Measurements from ENCODE around the gene OCA2. TPM values are rescaled to one million over a fixed set of nuclear protein-coding genes. Genes with fewer than 3 reads are reported as not detected.

The OCA2 gene
- polyA plus RNA-seq, 3 donors, result not detected

DNA sequence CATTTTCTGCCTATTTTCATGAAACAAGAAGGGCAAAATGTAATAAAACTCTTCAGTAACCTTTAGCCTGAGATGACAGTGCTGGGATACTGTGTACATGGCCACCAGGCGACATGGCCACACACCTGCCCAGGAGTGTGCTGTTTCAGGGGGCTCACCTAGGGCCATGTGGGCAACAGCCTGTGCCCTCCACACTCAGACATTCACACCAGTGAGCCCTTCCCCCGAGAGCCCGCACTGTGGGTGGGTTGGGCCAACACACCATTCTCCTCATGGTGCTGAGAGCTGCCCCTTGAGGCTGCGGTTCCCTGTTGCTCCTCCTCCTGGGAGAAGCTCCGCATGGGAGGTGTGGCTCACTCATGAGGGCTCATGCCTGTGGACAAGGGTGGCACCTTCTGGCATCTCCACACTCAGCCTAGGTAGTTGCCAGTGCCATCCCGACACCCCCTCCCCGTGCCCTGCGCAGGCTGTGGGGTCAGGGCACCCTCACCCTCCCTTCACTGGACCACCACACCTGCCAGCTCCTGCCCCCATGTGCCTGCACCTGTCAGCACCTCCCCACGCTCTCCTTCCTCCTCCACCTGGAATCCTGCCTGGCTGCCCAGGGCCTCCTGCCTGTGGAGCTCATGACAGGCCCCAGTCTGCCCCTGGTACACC lies 19.7 kb downstream of the OCA2 start:
- H2AFZ ChIP-seq (ENCODE audit: insufficient read depth, low read depth, low read length, poor library complexity, severe bottlenecking), result no peak overlapping the region
- H4K20me1 ChIP-seq (ENCODE audit: insufficient read depth, low read length), result no peaks in the 10 kb centered on the region
- H3K27me3 Mint-ChIP-seq (ENCODE audit: low read depth in 3 of 3), result peaks cover 0 to 6% (median 3%) of the 10 kb centered on the region in 3 donors
- H3K4me3 ChIP-seq (replicated peaks in 1 of 3; ENCODE audit: low read depth in 2 of 3, low read length in 3 of 3), result no peak overlapping the region
- H3K36me3 ChIP-seq (replicated peaks in 1 of 2; ENCODE audit: control insufficient read depth in 1 of 2, insufficient read depth in 2 of 2, low read length in 2 of 2), result no peaks in the 10 kb centered on the region
- H3K9me3 ChIP-seq (replicated peaks in 1 of 2; ENCODE audit: control insufficient read depth in 1 of 2, insufficient read depth in 1 of 2, low read length in 2 of 2), result no peaks in the 10 kb centered on the region
- no peaks in the 10 kb centered on the region for H3K4me1 Mint-ChIP-seq
- H3K79me2 ChIP-seq (ENCODE audit: insufficient read depth, low read length), result no peaks in the 10 kb centered on the region
- no peak overlapping the region for H3K4me3 Mint-ChIP-seq
- H3K4me2 ChIP-seq (replicated peaks; ENCODE audit: extremely low read depth, low read length, poor library complexity, severe bottlenecking), result no peak overlapping the region
- no peaks in the 10 kb centered on the region for H3K36me3 Mint-ChIP-seq
- intact Hi-C loops (cut with micrococcal nuclease), result no loop called here
- no peaks in the 10 kb centered on the region for H3K4me1 ChIP-seq (ENCODE audit: control insufficient read depth in 1 of 2, insufficient read depth in 2 of 2, low read length in 2 of 2)
- 92% methylated on average over 7 of the region's 9 CpGs for WGBS (ENCODE audit: insufficient coverage)
- H3K9ac ChIP-seq (ENCODE audit: insufficient read depth, low read length, poor library complexity, severe bottlenecking), result no peak overlapping the region
- TF ChIP-seq, protein P1, sequence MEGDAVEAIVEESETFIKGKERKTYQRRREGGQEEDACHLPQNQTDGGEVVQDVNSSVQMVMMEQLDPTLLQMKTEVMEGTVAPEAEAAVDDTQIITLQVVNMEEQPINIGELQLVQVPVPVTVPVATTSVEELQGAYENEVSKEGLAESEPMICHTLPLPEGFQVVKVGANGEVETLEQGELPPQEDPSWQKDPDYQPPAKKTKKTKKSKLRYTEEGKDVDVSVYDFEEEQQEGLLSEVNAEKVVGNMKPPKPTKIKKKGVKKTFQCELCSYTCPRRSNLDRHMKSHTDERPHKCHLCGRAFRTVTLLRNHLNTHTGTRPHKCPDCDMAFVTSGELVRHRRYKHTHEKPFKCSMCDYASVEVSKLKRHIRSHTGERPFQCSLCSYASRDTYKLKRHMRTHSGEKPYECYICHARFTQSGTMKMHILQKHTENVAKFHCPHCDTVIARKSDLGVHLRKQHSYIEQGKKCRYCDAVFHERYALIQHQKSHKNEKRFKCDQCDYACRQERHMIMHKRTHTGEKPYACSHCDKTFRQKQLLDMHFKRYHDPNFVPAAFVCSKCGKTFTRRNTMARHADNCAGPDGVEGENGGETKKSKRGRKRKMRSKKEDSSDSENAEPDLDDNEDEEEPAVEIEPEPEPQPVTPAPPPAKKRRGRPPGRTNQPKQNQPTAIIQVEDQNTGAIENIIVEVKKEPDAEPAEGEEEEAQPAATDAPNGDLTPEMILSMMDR (IDR thresholded peaks at IDR 0.05), result no peak
- H3K9me3 Mint-ChIP-seq, result peaks cover 0 to 5% (median 3%) of the 10 kb centered on the region in 7 donors
- H3K27ac Mint-ChIP-seq, result no peak overlapping the region
- no peak for DNase-seq
- no peaks in the 10 kb centered on the region for H3K27me3 ChIP-seq (ENCODE audit: control insufficient read depth in 2 of 2, insufficient read depth in 2 of 2, low read length in 2 of 2)
- no peak overlapping the region for H3K27ac ChIP-seq (ENCODE audit: low read depth in 1 of 2, low read length in 2 of 2)

DNA sequence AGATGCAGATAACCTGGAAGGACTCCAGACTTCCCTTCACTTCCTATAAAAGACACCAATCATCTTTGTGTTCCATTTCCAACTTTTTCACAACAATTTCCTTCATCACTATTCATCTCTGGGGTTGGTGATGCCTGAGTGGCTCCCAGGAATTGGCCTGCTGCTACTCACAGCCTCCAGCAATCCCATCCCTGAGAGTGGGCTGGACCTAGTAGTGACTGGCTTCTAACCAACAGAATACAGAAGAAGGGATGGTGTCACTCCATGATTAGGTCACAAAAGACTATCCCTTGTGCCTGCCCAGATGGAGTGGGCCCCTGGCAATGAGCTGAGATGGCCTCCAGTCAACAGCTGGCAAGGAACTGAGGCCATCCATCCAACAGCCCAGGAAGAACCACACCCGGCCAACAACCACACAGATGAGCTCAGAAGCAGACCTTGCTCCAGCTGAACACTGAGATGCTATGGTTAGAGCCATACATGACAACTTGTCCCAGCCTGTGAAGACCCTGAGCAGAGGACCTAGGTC lies 20.9 kb downstream of the OCA2 start:
- H3K9ac ChIP-seq (ENCODE audit: insufficient read depth, low read length, poor library complexity, severe bottlenecking), result no peak overlapping the region
- DNase-seq, result no peak
- H3K4me1 ChIP-seq (ENCODE audit: control insufficient read depth in 1 of 2, insufficient read depth in 2 of 2, low read length in 2 of 2), result no peaks in the 10 kb centered on the region
- no peak overlapping the region for H2AFZ ChIP-seq (ENCODE audit: insufficient read depth, low read depth, low read length, poor library complexity, severe bottlenecking)
- H3K4me1 Mint-ChIP-seq, result no peaks in the 10 kb centered on the region
- H3K9me3 Mint-ChIP-seq, result peaks cover 0 to 7% (median 5%) of the 10 kb centered on the region in 7 donors
- no peaks in the 10 kb centered on the region for H3K79me2 ChIP-seq (ENCODE audit: insufficient read depth, low read length)
- no peaks in the 10 kb centered on the region for H4K20me1 ChIP-seq (ENCODE audit: insufficient read depth, low read length)
- peaks cover 2 to 4% (median 2%) of the 10 kb centered on the region in 3 donors for H3K27me3 Mint-ChIP-seq (ENCODE audit: low read depth in 3 of 3)
- TF ChIP-seq, protein P1 (IDR thresholded peaks at IDR 0.05), result no peak
- intact Hi-C loops (cut with micrococcal nuclease), result no loop called here
- no peak overlapping the region for H3K4me3 Mint-ChIP-seq
- no peaks in the 10 kb centered on the region for H3K36me3 Mint-ChIP-seq
- no peak overlapping the region for H3K27ac ChIP-seq (ENCODE audit: low read depth in 1 of 2, low read length in 2 of 2)
- no peak overlapping the region for H3K4me2 ChIP-seq (replicated peaks; ENCODE audit: extremely low read depth, low read length, poor library complexity, severe bottlenecking)
- no peak overlapping the region for H3K4me3 ChIP-seq (replicated peaks in 1 of 3; ENCODE audit: low read depth in 2 of 3, low read length in 3 of 3)
- no peaks in the 10 kb centered on the region for H3K36me3 ChIP-seq (replicated peaks in 1 of 2; ENCODE audit: control insufficient read depth in 1 of 2, insufficient read depth in 2 of 2, low read length in 2 of 2)
- H3K9me3 ChIP-seq (replicated peaks in 1 of 2; ENCODE audit: control insufficient read depth in 1 of 2, insufficient read depth in 1 of 2, low read length in 2 of 2), result no peaks in the 10 kb centered on the region
- H3K27me3 ChIP-seq (ENCODE audit: control insufficient read depth in 2 of 2, insufficient read depth in 2 of 2, low read length in 2 of 2), result no peaks in the 10 kb centered on the region
- 86% methylated on average over 1 of the region's 1 CpG for WGBS (ENCODE audit: insufficient coverage)
- H3K27ac Mint-ChIP-seq, result no peak overlapping the region
